Measurements from ENCODE around the gene FRRS1. TPM values are rescaled to one million over a fixed set of nuclear protein-coding genes. Genes with fewer than 3 reads are reported as not detected.
A peak's percentile ranks its signal among the peaks of the same experiment; 100 is the strongest.

The FRRS1 gene
- polyA plus RNA-seq, 4 donors: 0.45 to 8.4 (median 1.7) TPM

- peaks cover 0 to 14% (median 2%) of the 10 kb centered on the region in 3 donors for H3K36me3 ChIP-seq (ENCODE audit: control insufficient read depth in 3 of 3, insufficient read depth in 2 of 3, low read depth in 1 of 3, low read length in 3 of 3)
- FAIRE-seq (no peak), DNase-seq (no peak)
- 92 to 100% (median 97%) methylated on average over 2 of the region's 2 CpGs for WGBS, 3 donors
- H3K27me3 ChIP-seq (ENCODE audit: control insufficient read depth in 3 of 3, insufficient read depth in 3 of 3, low read length in 3 of 3): no peaks in the 10 kb centered on the region
- H3K27ac ChIP-seq (ENCODE audit: low read depth in 1 of 3, low read length in 2 of 3): no peak overlapping the region
- no peaks in the 10 kb centered on the region for H3K4me1 ChIP-seq (ENCODE audit: control insufficient read depth in 3 of 3, insufficient read depth in 2 of 3, low read depth in 1 of 3, low read length in 2 of 3)
- H3K4me3 ChIP-seq (ENCODE audit: low read depth in 1 of 3, low read length in 3 of 3): no peak overlapping the region
- no peaks in the 10 kb centered on the region for H3K9me3 ChIP-seq (ENCODE audit: control insufficient read depth in 2 of 2, insufficient read depth in 1 of 2, low read depth in 1 of 2, low read length in 1 of 2)
These were observed 53.4 kb downstream of the FRRS1 start for GRCh38 chr1:99713006-99713405.

- no peak overlapping the region for H3K4me3 ChIP-seq (ENCODE audit: low read depth in 1 of 3, low read length in 3 of 3)
- DNase-seq (no peak), FAIRE-seq (no peak)
- H3K36me3 ChIP-seq (ENCODE audit: control insufficient read depth in 3 of 3, insufficient read depth in 2 of 3, low read depth in 1 of 3, low read length in 3 of 3): peaks cover 0 to 8% (median 2%) of the 10 kb centered on the region in 3 donors
- no peaks in the 10 kb centered on the region for H3K9me3 ChIP-seq (ENCODE audit: control insufficient read depth in 2 of 2, insufficient read depth in 1 of 2, low read depth in 1 of 2, low read length in 1 of 2)
- H3K4me1 ChIP-seq (ENCODE audit: control insufficient read depth in 3 of 3, insufficient read depth in 2 of 3, low read depth in 1 of 3, low read length in 2 of 3): no peaks in the 10 kb centered on the region
- 94 to 97% (median 96%) methylated on average over 4 of the region's 4 CpGs for WGBS, 3 donors
- no peak overlapping the region for H3K27ac ChIP-seq (ENCODE audit: low read depth in 1 of 3, low read length in 2 of 3)
- H3K27me3 ChIP-seq (ENCODE audit: control insufficient read depth in 3 of 3, insufficient read depth in 3 of 3, low read length in 3 of 3): no peaks in the 10 kb centered on the region
These were observed 55.4 kb downstream of the FRRS1 start for GRCh38 chr1:99710994-99711393.

- H3K27ac ChIP-seq (ENCODE audit: low read depth in 1 of 3, low read length in 2 of 3): no peak overlapping the region
- WGBS, 3 donors: 23 to 28% (median 27%) methylated on average over 4 of the region's 4 CpGs
- FAIRE-seq: no peak
- no peaks in the 10 kb centered on the region for H3K9me3 ChIP-seq (ENCODE audit: control insufficient read depth in 2 of 2, insufficient read depth in 1 of 2, low read depth in 1 of 2, low read length in 1 of 2)
- DNase-seq: peak; percentile 58 to 65
- H3K27me3 ChIP-seq (ENCODE audit: control insufficient read depth in 3 of 3, insufficient read depth in 3 of 3, low read length in 3 of 3): no peaks in the 10 kb centered on the region
- no peak overlapping the region for H3K4me3 ChIP-seq (ENCODE audit: low read depth in 1 of 3, low read length in 3 of 3)
- peaks cover 0 to 2% (median 0%) of the 10 kb centered on the region in 3 donors for H3K36me3 ChIP-seq (ENCODE audit: control insufficient read depth in 3 of 3, insufficient read depth in 2 of 3, low read depth in 1 of 3, low read length in 3 of 3)
- H3K4me1 ChIP-seq (ENCODE audit: control insufficient read depth in 3 of 3, insufficient read depth in 2 of 3, low read depth in 1 of 3, low read length in 2 of 3): peaks cover 0 to 3% (median 0%) of the 10 kb centered on the region in 3 donors
These were observed 58.8 kb downstream of the FRRS1 start for GRCh38 chr1:99707535-99708142.

GRCh38 chr1:99705385-99705784, 61.0 kb downstream of the FRRS1 start:
- Histone ChIP-seq H3K4me3 (ENCODE audit: low read depth in 1 of 3, low read length in 3 of 3) (no peak overlapping the region), H3K27ac (ENCODE audit: low read depth in 1 of 3, low read length in 2 of 3) (no peak overlapping the region), H3K36me3 (ENCODE audit: control insufficient read depth in 3 of 3, insufficient read depth in 2 of 3, low read depth in 1 of 3, low read length in 3 of 3) (peaks cover 0 to 2% (median 0%) of the 10 kb centered on the region in 3 donors), H3K27me3 (ENCODE audit: control insufficient read depth in 3 of 3, insufficient read depth in 3 of 3, low read length in 3 of 3) (no peaks in the 10 kb centered on the region), H3K9me3 (ENCODE audit: control insufficient read depth in 2 of 2, insufficient read depth in 1 of 2, low read depth in 1 of 2, low read length in 1 of 2) (no peaks in the 10 kb centered on the region), H3K4me1 (ENCODE audit: control insufficient read depth in 3 of 3, insufficient read depth in 2 of 3, low read depth in 1 of 3, low read length in 2 of 3) (peaks cover 0 to 3% (median 0%) of the 10 kb centered on the region in 3 donors)
- FAIRE-seq (no peak), DNase-seq (no peak)

GRCh38 chr1:99704356-99704816, 62.0 kb downstream of the FRRS1 start:
- H3K4me1 ChIP-seq (ENCODE audit: control insufficient read depth in 3 of 3, insufficient read depth in 2 of 3, low read depth in 1 of 3, low read length in 2 of 3): peaks cover 0 to 3% (median 0%) of the 10 kb centered on the region in 3 donors
- FAIRE-seq: no peak
- WGBS, 3 donors: 62 to 74% (median 70%) methylated on average over 17 of the region's 17 CpGs
- no peak overlapping the region for H3K4me3 ChIP-seq (ENCODE audit: low read depth in 1 of 3, low read length in 3 of 3)
- no peak overlapping the region for H3K27ac ChIP-seq (ENCODE audit: low read depth in 1 of 3, low read length in 2 of 3)
- no peak for DNase-seq
- H3K9me3 ChIP-seq (ENCODE audit: control insufficient read depth in 2 of 2, insufficient read depth in 1 of 2, low read depth in 1 of 2, low read length in 1 of 2): no peaks in the 10 kb centered on the region
- peaks cover 0 to 2% (median 0%) of the 10 kb centered on the region in 3 donors for H3K36me3 ChIP-seq (ENCODE audit: control insufficient read depth in 3 of 3, insufficient read depth in 2 of 3, low read depth in 1 of 3, low read length in 3 of 3)
- H3K27me3 ChIP-seq (ENCODE audit: control insufficient read depth in 3 of 3, insufficient read depth in 3 of 3, low read length in 3 of 3): no peaks in the 10 kb centered on the region

GRCh38 chr1:99702221-99702620, 64.2 kb downstream of the FRRS1 start:
- DNase-seq: no peak
- no peak for FAIRE-seq
- no peaks in the 10 kb centered on the region for H3K36me3 ChIP-seq (ENCODE audit: control insufficient read depth in 3 of 3, insufficient read depth in 2 of 3, low read depth in 1 of 3, low read length in 3 of 3)
- H3K4me3 ChIP-seq (ENCODE audit: low read depth in 1 of 3, low read length in 3 of 3): no peak overlapping the region
- H3K27ac ChIP-seq (ENCODE audit: low read depth in 1 of 3, low read length in 2 of 3): no peak overlapping the region
- no peaks in the 10 kb centered on the region for H3K9me3 ChIP-seq (ENCODE audit: control insufficient read depth in 2 of 2, insufficient read depth in 1 of 2, low read depth in 1 of 2, low read length in 1 of 2)
- H3K27me3 ChIP-seq (ENCODE audit: control insufficient read depth in 3 of 3, insufficient read depth in 3 of 3, low read length in 3 of 3): no peaks in the 10 kb centered on the region
- H3K4me1 ChIP-seq (ENCODE audit: control insufficient read depth in 3 of 3, insufficient read depth in 2 of 3, low read depth in 1 of 3, low read length in 2 of 3): peaks cover 0 to 3% (median 0%) of the 10 kb centered on the region in 3 donors

GRCh38 chr1:99700020-99700419, 66.4 kb downstream of the FRRS1 start:
- Histone ChIP-seq H3K9me3 (ENCODE audit: control insufficient read depth in 2 of 2, insufficient read depth in 1 of 2, low read depth in 1 of 2, low read length in 1 of 2) (no peaks in the 10 kb centered on the region), H3K27me3 (ENCODE audit: control insufficient read depth in 3 of 3, insufficient read depth in 3 of 3, low read length in 3 of 3) (no peaks in the 10 kb centered on the region), H3K4me3 (ENCODE audit: low read depth in 1 of 3, low read length in 3 of 3) (no peak overlapping the region), H3K27ac (ENCODE audit: low read depth in 1 of 3, low read length in 2 of 3) (no peak overlapping the region), H3K36me3 (ENCODE audit: control insufficient read depth in 3 of 3, insufficient read depth in 2 of 3, low read depth in 1 of 3, low read length in 3 of 3) (no peaks in the 10 kb centered on the region), H3K4me1 (ENCODE audit: control insufficient read depth in 3 of 3, insufficient read depth in 2 of 3, low read depth in 1 of 3, low read length in 2 of 3) (peaks cover 0 to under 1% (median 0%) of the 10 kb centered on the region in 3 donors)
- no peak for FAIRE-seq
- DNase-seq: no peak
- 88 to 91% (median 89%) methylated on average over 3 of the region's 3 CpGs for WGBS, 3 donors

- Histone ChIP-seq H3K27me3 (ENCODE audit: control insufficient read depth in 3 of 3, insufficient read depth in 3 of 3, low read length in 3 of 3) (no peaks in the 10 kb centered on the region), H3K27ac (ENCODE audit: low read depth in 1 of 3, low read length in 2 of 3) (no peak overlapping the region), H3K4me1 (ENCODE audit: control insufficient read depth in 3 of 3, insufficient read depth in 2 of 3, low read depth in 1 of 3, low read length in 2 of 3) (no peaks in the 10 kb centered on the region), H3K36me3 (ENCODE audit: control insufficient read depth in 3 of 3, insufficient read depth in 2 of 3, low read depth in 1 of 3, low read length in 3 of 3) (no peaks in the 10 kb centered on the region), H3K4me3 (ENCODE audit: low read depth in 1 of 3, low read length in 3 of 3) (no peak overlapping the region), H3K9me3 (ENCODE audit: control insufficient read depth in 2 of 2, insufficient read depth in 1 of 2, low read depth in 1 of 2, low read length in 1 of 2) (no peaks in the 10 kb centered on the region)
- DNase-seq (no peak), FAIRE-seq (no peak)
- 16 to 59% (median 47%) methylated on average over 1 of the region's 1 CpG for WGBS, 3 donors
These were observed 68.9 kb downstream of the FRRS1 start for GRCh38 chr1:99697580-99697979.

GRCh38 chr1:99696616-99697015, 69.8 kb downstream of the FRRS1 start:
- DNase-seq (no peak), FAIRE-seq (no peak)
- Histone ChIP-seq H3K9me3 (ENCODE audit: control insufficient read depth in 2 of 2, insufficient read depth in 1 of 2, low read depth in 1 of 2, low read length in 1 of 2) (no peaks in the 10 kb centered on the region), H3K27ac (ENCODE audit: low read depth in 1 of 3, low read length in 2 of 3) (no peak overlapping the region), H3K4me1 (ENCODE audit: control insufficient read depth in 3 of 3, insufficient read depth in 2 of 3, low read depth in 1 of 3, low read length in 2 of 3) (no peaks in the 10 kb centered on the region), H3K4me3 (ENCODE audit: low read depth in 1 of 3, low read length in 3 of 3) (no peak overlapping the region), H3K36me3 (ENCODE audit: control insufficient read depth in 3 of 3, insufficient read depth in 2 of 3, low read depth in 1 of 3, low read length in 3 of 3) (no peaks in the 10 kb centered on the region), H3K27me3 (ENCODE audit: control insufficient read depth in 3 of 3, insufficient read depth in 3 of 3, low read length in 3 of 3) (no peaks in the 10 kb centered on the region)
- 67 to 73% (median 68%) methylated on average over 2 of the region's 2 CpGs for WGBS, 3 donors
